ENCODE data around the gene TBC1D14. TPM values are rescaled to one million over a fixed set of nuclear protein-coding genes. Genes with fewer than 3 reads are reported as not detected.

Gene TBC1D14
- total RNA-seq, 4 donors from 2014 or later = 36.0 to 56.2 (median 41.4) TPM

DNA sequence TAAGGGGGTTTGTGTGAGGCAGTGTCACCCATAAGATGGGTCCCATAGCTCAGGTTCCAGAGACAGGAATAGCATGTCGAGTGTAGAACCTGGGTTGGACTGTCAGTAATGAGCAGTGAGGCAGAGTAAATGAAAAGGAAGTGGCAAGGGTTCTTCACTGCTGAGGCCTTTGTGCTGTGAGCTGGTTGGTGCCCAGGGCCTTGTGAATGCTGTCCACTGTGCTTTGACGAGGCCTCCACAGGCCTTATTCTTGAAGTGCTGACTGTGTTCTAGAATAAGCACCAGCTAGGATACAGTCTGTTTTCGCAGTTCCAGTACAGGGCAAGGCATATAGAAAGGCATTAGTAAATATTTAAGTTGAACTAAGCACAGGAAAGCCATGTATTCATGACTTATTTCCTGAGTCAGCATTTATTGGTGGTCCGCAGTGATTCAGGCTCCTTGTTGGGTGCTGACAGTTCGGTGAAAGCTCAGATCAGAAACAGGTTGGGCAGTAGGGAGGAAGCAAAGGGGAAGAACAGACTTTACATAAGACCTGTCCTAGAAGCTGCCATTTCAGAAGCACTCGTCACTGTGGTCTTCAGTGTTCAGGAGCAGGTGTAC is 107.9 kb downstream of the TBC1D14 start:
- in situ Hi-C loops (cut with MboI; ENCODE audit: low sequenced_read_pairs in 4 of 4) = no loop called here
- intact Hi-C loops (cut with DNase I; ENCODE audit: low total_unique reads) = no loop called here
- TF ChIP-seq POLR2A (IDR thresholded peaks at IDR 0.05) = no peak
- no peak for TF ChIP-seq CTCF (IDR thresholded peaks at IDR 0.05 in 4 of 5, conservative IDR thresholded peaks at IDR 0.05 in 1 of 5)
- Histone ChIP-seq H3K27me3 (no peaks in the 10 kb centered on the region), H3K36me3 (peaks cover 0 to 40% of the 10 kb centered on the region in 2 donors), H3K27ac (no peak overlapping the region), H3K4me1 (no peaks in the 10 kb centered on the region), H3K4me3 (no peak overlapping the region), H3K9me3 (no peaks in the 10 kb centered on the region)
- ATAC-seq (no peak), DNase-seq (no peak)

DNA sequence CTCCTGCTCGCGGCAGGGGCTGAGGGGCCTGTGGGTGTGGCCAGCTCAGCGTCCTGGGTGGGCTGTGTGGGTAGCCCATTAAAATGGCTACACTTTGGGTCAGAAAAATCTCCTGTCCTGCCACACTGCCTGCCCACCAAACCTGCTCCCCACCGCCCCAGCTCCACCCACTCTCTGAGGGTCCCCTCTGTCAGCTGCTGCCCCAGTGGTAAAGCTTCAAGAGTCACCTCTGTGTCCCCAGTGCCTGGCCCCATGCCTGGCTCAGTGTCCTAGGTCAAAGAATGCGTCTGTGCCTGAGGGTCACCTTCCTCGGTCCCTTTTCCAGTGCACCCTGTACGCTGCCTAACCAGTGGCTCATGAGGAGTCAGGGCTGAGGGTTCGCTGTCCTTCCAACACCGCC is 108.7 kb downstream of the TBC1D14 start:
- in situ Hi-C loops (cut with MboI; ENCODE audit: low sequenced_read_pairs in 4 of 4) = no loop called here
- ATAC-seq = no peak

GRCh38 chr4:7019367-7019766 is 109.7 kb downstream of the TBC1D14 start:
- H3K9me3 ChIP-seq = no peaks in the 10 kb centered on the region
- intact Hi-C loops (cut with DNase I; ENCODE audit: low total_unique reads) = no loop called here
- no peak overlapping the region for H3K4me3 ChIP-seq
- no peak overlapping the region for H3K27ac ChIP-seq
- no peaks in the 10 kb centered on the region for H3K4me1 ChIP-seq
- H3K27me3 ChIP-seq = no peaks in the 10 kb centered on the region
- in situ Hi-C loops (cut with MboI; ENCODE audit: low sequenced_read_pairs in 4 of 4) = no loop called here
- ATAC-seq (no peak), DNase-seq (no peak)
- TF ChIP-seq CTCF (IDR thresholded peaks at IDR 0.05 in 4 of 5, conservative IDR thresholded peaks at IDR 0.05 in 1 of 5) (no peak), POLR2A (IDR thresholded peaks at IDR 0.05) (no peak)
- peaks cover 0 to 23% of the 10 kb centered on the region in 2 donors for H3K36me3 ChIP-seq

More for the DNA sequence above, 108.7 kb downstream of the TBC1D14 start:
- no peak overlapping the region for H3K27ac ChIP-seq
- H3K36me3 ChIP-seq = peaks cover 0 to 33% of the 10 kb centered on the region in 2 donors
- intact Hi-C loops (cut with DNase I; ENCODE audit: low total_unique reads) = no loop called here
- TF ChIP-seq CTCF (IDR thresholded peaks at IDR 0.05 in 4 of 5, conservative IDR thresholded peaks at IDR 0.05 in 1 of 5) (no peak), POLR2A (IDR thresholded peaks at IDR 0.05) (no peak)
- no peaks in the 10 kb centered on the region for H3K4me1 ChIP-seq
- no peaks in the 10 kb centered on the region for H3K9me3 ChIP-seq
- H3K4me3 ChIP-seq = no peak overlapping the region
- no peak for DNase-seq
- no peaks in the 10 kb centered on the region for H3K27me3 ChIP-seq

DNA sequence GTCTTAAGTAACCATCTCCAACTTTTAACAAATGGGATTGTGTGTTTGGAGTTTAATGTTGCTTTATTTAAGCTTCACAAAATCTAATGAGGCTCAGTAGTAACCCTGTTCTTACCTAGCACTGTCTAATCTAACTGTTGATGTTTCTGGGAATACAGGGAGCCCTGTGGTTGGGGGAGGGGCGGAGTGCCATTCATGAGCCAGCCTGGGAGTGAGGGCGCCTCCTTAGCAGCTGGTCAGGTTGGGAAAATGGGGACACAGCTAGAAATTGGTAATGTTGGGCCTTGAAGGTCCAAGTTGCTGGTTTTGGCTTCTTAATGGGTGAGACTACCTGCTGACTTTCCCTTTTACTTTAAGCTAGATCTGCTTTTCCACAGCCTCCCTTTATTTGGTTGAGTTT is 110.7 kb downstream of the TBC1D14 start:
- Histone ChIP-seq H3K4me3 (no peak overlapping the region), H3K4me1 (no peaks in the 10 kb centered on the region), H3K36me3 (peaks cover 0 to 21% of the 10 kb centered on the region in 2 donors), H3K27ac (no peak overlapping the region), H3K9me3 (no peaks in the 10 kb centered on the region), H3K27me3 (no peaks in the 10 kb centered on the region)
- in situ Hi-C loops (cut with MboI; ENCODE audit: low sequenced_read_pairs in 4 of 4) (no loop called here), intact Hi-C loops (cut with DNase I; ENCODE audit: low total_unique reads) (no loop called here)
- no peak for ATAC-seq
- DNase-seq = no peak
- no peak for TF ChIP-seq CTCF (IDR thresholded peaks at IDR 0.05 in 4 of 5, conservative IDR thresholded peaks at IDR 0.05 in 1 of 5)

DNA sequence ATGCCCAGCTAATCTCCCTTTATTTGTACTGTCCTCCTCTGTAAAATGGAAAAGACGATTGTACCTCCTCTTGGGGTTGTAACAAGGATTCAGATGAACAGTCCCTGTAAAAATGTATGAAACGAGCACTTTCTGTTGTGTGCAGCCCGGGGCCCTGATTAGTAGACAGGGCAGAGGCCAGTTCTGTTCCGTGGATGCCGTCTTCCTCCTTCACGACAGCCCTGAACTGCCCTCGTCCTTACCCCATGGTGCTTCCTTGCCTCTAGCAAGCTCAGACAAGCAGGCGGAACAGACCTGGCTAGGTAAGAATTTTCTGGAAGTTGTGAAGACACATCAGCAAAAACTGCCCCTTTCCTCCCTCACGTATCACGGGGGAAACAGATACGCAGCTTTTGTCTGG is 111.2 kb downstream of the TBC1D14 start:
- H3K4me1 ChIP-seq = no peaks in the 10 kb centered on the region
- intact Hi-C loops (cut with DNase I; ENCODE audit: low total_unique reads) = no loop called here
- ATAC-seq = no peak
- no peaks in the 10 kb centered on the region for H3K9me3 ChIP-seq
- no peak for TF ChIP-seq POLR2A (IDR thresholded peaks at IDR 0.05)
- TF ChIP-seq CTCF (IDR thresholded peaks at IDR 0.05 in 4 of 5, conservative IDR thresholded peaks at IDR 0.05 in 1 of 5) = no peak
- no peak overlapping the region for H3K4me3 ChIP-seq
- peaks cover 0 to 21% of the 10 kb centered on the region in 2 donors for H3K36me3 ChIP-seq
- no peaks in the 10 kb centered on the region for H3K27me3 ChIP-seq
- no peak for DNase-seq
- H3K27ac ChIP-seq = no peak overlapping the region
- in situ Hi-C loops (cut with MboI; ENCODE audit: low sequenced_read_pairs in 4 of 4) = no loop called here

Measured in gastrocnemius medialis (tissue), 4 donors.